HTERT RPE-1 (cell line): ENCODE measurements around the gene BPIFB4.

Experiments
- in situ Hi-C: fragments of 300-500 bp; cut with MboI; formaldehyde crosslinking; loops from 4 replicates; pipeline ENCODE4 v1.14.3; 2020; ENCODE audit warnings: low sequenced_read_pairs

The BPIFB4 gene

GRCh38 chr20:33059741-33060390, 19.6 kb upstream of the BPIFB4 start:
- in situ Hi-C loops, result no loop called here

- in situ Hi-C loops, result no loop called here
These were observed 17.8 kb upstream of the BPIFB4 start for GRCh38 chr20:33061658-33062028.

- in situ Hi-C loops, result no loop called here
These were observed 17.2 kb upstream of the BPIFB4 start for GRCh38 chr20:33062105-33062824.

- in situ Hi-C loops, result no loop called here
These were observed 16.7 kb upstream of the BPIFB4 start for GRCh38 chr20:33062825-33063149.

GRCh38 chr20:33063271-33063670, 16.2 kb upstream of the BPIFB4 start:
- in situ Hi-C loops, result no loop called here

GRCh38 chr20:33064572-33065287, 14.7 kb upstream of the BPIFB4 start:
- in situ Hi-C loops, result no loop called here

GRCh38 chr20:33065785-33066184, 13.7 kb upstream of the BPIFB4 start:
- in situ Hi-C loops, result no loop called here

GRCh38 chr20:33067806-33068205, 11.6 kb upstream of the BPIFB4 start:
- in situ Hi-C loops, result no loop called here

GRCh38 chr20:33068251-33068939, 11.0 kb upstream of the BPIFB4 start:
- in situ Hi-C loops, result no loop called here

GRCh38 chr20:33069673-33070072, 9.8 kb upstream of the BPIFB4 start:
- in situ Hi-C loops, result no loop called here

GRCh38 chr20:33070111-33071053, 9.1 kb upstream of the BPIFB4 start:
- in situ Hi-C loops, result no loop called here

- in situ Hi-C loops, result no loop called here
These were observed 8.2 kb upstream of the BPIFB4 start for GRCh38 chr20:33071198-33071597.

GRCh38 chr20:33072362-33072761, 7.1 kb upstream of the BPIFB4 start:
- in situ Hi-C loops, result no loop called here

- in situ Hi-C loops, result no loop called here
These were observed 6.6 kb upstream of the BPIFB4 start for GRCh38 chr20:33072813-33073212.

- in situ Hi-C loops, result no loop called here
These were observed 4.8 kb upstream of the BPIFB4 start for GRCh38 chr20:33074675-33075074.

GRCh38 chr20:33075281-33075680, 4.2 kb upstream of the BPIFB4 start:
- in situ Hi-C loops, result no loop called here

GRCh38 chr20:33076662-33077372, 2.6 kb upstream of the BPIFB4 start:
- in situ Hi-C loops, result no loop called here

- in situ Hi-C loops, result no loop called here
These were observed 2.1 kb downstream of the BPIFB4 start for GRCh38 chr20:33081411-33082154.

GRCh38 chr20:33082546-33082945, 3.1 kb downstream of the BPIFB4 start:
- in situ Hi-C loops, result no loop called here
